Measurements from ENCODE around the gene SLC9A9. TPM values are rescaled to one million over a fixed set of nuclear protein-coding genes. Genes with fewer than 3 reads are reported as not detected.

Gene SLC9A9
- total RNA-seq, 4 donors from 2014 or later = 12.8 to 63.8 (median 33.3) TPM

DNA sequence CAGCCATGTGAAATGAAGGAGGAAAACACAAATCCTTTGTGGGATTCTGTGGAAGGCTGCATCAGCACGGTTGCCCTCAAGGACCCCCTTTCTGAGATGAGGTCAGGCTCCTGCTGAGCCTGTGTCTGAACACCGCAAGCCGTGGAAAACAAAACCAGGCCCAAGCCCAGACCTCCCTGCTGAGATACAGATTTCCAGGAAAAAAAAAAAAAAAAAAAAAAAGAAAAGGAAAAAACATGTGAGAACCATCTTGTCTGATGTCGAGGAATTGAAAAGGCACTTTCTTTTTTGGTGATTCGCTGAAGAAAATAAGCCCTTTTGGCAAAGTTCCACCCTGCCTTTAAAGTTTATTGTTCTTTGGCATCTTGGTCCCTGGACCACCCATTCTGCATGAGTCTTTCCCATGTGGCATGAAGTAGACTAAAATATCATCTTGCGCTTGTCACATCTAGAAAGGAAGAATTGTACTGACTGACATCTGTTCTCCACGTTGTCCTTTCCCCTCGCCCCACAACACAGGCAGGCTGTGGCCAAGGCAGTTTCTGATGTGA lies 611.1 kb downstream of the SLC9A9 start:
- Histone ChIP-seq H3K27me3 (no peaks in the 10 kb centered on the region), H3K9me3 (no peaks in the 10 kb centered on the region), H3K4me1 (no peaks in the 10 kb centered on the region), H3K4me3 (no peak overlapping the region), H3K36me3 (no peaks in the 10 kb centered on the region), H3K27ac (no peak overlapping the region)
- intact Hi-C loops (cut with DNase I; ENCODE audit: low total_unique reads) = no loop called here
- TF ChIP-seq, protein P1, sequence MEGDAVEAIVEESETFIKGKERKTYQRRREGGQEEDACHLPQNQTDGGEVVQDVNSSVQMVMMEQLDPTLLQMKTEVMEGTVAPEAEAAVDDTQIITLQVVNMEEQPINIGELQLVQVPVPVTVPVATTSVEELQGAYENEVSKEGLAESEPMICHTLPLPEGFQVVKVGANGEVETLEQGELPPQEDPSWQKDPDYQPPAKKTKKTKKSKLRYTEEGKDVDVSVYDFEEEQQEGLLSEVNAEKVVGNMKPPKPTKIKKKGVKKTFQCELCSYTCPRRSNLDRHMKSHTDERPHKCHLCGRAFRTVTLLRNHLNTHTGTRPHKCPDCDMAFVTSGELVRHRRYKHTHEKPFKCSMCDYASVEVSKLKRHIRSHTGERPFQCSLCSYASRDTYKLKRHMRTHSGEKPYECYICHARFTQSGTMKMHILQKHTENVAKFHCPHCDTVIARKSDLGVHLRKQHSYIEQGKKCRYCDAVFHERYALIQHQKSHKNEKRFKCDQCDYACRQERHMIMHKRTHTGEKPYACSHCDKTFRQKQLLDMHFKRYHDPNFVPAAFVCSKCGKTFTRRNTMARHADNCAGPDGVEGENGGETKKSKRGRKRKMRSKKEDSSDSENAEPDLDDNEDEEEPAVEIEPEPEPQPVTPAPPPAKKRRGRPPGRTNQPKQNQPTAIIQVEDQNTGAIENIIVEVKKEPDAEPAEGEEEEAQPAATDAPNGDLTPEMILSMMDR (IDR thresholded peaks at IDR 0.05) = no peak
- no peak for TF ChIP-seq POLR2A (IDR thresholded peaks at IDR 0.05)
- no peak for DNase-seq

DNA sequence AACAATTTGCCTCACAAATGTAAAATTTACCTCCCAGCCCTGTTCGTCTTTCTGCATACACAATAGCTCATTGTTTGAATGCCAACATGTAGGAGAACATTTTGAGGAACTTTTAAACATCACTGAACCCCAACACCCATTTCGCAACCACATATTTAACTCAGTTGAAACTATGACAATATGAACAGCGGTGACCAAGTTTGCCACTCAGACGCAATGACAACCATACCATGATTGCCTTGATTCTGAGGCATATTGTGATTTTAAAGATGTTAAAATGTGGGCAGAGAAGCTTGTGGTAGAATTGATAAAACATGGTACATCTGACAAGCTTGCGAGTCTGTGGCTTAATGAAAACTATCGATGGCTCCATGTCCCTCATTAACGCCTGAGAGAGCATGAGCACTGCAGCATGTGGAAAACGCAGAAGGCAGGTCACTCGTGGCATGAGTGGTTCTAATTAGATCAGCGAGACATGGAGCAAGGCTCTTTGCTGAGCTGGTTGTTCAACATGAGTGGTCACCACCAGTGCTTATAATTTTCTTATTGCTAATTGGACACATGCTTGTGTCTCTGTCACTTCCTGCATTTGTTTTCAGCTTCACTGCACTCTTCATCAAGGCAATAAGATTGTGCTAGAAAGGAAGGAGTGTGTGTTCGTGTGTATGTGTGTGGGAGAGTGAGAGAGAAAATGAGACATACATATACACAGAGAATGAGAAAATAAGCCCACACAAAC lies 611.9 kb downstream of the SLC9A9 start:
- DNase-seq = no peak
- Histone ChIP-seq H3K27me3 (no peaks in the 10 kb centered on the region), H3K4me3 (no peak overlapping the region), H3K9me3 (no peaks in the 10 kb centered on the region), H3K27ac (no peak overlapping the region), H3K4me1 (no peaks in the 10 kb centered on the region), H3K36me3 (no peaks in the 10 kb centered on the region)
- no peak for TF ChIP-seq POLR2A (IDR thresholded peaks at IDR 0.05)
- TF ChIP-seq, protein P1 (IDR thresholded peaks at IDR 0.05) = no peak
- intact Hi-C loops (cut with DNase I; ENCODE audit: low total_unique reads) = no loop called here

DNA sequence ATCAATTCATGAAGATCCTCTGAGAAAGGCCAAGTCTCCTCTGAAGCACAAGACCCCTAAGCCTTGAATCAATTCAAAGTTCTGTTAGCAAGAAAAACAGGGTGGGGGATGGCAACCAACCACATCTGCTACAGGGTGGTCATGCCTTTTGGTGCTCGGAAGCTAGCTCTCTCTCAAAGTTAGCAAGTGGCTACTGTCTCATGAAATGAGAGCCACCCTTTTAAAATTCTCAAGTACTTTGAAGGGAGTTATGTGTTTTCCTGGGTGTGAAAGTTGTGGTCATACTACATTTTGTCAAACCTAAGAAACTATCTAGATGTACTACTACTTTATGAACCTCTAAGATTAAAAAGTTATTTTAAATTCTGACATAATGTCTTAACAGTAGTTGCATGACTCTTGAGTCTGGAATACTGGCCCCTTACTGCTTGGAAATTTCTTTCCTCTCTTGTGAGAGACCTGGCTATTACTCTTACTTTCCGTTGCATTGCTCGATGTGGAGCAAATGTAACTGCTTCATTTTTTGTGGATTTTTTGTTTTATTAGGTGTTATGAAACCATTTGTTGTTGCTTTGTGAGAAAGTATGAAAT lies 612.6 kb downstream of the SLC9A9 start:
- Histone ChIP-seq H3K36me3 (no peaks in the 10 kb centered on the region), H3K4me1 (no peaks in the 10 kb centered on the region), H3K4me3 (no peak overlapping the region), H3K9me3 (no peaks in the 10 kb centered on the region), H3K27ac (no peak overlapping the region), H3K27me3 (no peaks in the 10 kb centered on the region)
- no peak for TF ChIP-seq POLR2A (IDR thresholded peaks at IDR 0.05)
- TF ChIP-seq, protein P1 (IDR thresholded peaks at IDR 0.05) = no peak
- intact Hi-C loops (cut with DNase I; ENCODE audit: low total_unique reads) = no loop called here
- DNase-seq = no peak

GRCh38 chr3:143234526-143234925 lies 613.7 kb downstream of the SLC9A9 start:
- Histone ChIP-seq H3K4me1 (no peaks in the 10 kb centered on the region), H3K27me3 (no peaks in the 10 kb centered on the region), H3K27ac (no peak overlapping the region), H3K9me3 (no peaks in the 10 kb centered on the region), H3K36me3 (no peaks in the 10 kb centered on the region), H3K4me3 (no peak overlapping the region)
- TF ChIP-seq POLR2A (IDR thresholded peaks at IDR 0.05) = no peak
- TF ChIP-seq, protein P1 (IDR thresholded peaks at IDR 0.05) = no peak
- DNase-seq = no peak
- intact Hi-C loops (cut with DNase I; ENCODE audit: low total_unique reads) = no loop called here

DNA sequence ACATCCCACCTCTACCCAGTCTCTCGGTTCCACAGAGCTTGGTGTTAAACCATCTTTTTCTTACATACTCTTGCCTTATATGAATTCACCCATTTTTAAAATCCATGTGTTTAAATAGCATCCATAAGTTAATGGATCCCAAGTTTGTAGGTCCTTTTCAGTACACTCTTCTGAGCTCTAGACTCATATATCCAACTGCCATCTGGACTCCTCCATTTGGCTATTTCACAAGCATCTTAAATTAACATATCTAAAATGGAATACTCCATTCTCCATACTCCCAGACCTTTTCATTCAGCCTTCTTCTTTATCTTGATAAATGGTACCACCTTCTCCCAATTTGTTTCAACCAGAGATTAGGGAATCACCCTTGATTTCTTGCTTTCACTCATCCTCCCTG lies 615.3 kb downstream of the SLC9A9 start:
- intact Hi-C loops (cut with DNase I; ENCODE audit: low total_unique reads) = no loop called here

More for the DNA sequence above, 615.3 kb downstream of the SLC9A9 start:
- TF ChIP-seq POLR2A (IDR thresholded peaks at IDR 0.05) = no peak
- TF ChIP-seq, protein P1 (IDR thresholded peaks at IDR 0.05) = no peak
- no peak overlapping the region for H3K27ac ChIP-seq
- no peaks in the 10 kb centered on the region for H3K4me1 ChIP-seq
- H3K36me3 ChIP-seq = no peaks in the 10 kb centered on the region
- no peaks in the 10 kb centered on the region for H3K9me3 ChIP-seq
- H3K4me3 ChIP-seq = no peak overlapping the region
- no peaks in the 10 kb centered on the region for H3K27me3 ChIP-seq
- DNase-seq = no peak

All from uterus (tissue), 4 donors.